ENCODE measurements around the gene KIT.

DNA sequence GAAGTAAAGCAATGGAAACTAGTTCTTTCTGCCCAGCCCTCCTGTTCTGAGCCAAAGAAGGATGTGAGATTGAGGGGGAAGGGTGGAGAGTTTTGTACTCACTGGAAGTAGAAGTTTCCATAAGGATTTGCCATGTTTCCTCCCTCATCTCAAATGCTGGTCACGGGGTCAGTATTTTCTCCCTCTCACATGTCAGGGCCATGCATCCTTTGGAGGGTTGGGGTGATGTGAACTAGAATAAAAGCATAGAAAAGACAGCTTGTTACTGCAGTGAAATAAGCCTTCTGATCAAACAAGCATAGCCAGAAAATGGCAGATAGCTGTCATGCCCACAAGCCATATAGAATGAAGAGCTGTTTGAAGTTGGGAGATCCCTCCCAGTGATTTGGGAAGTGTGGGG lies 79.7 kb downstream of the KIT start:
- TF ChIP-seq, protein P1, sequence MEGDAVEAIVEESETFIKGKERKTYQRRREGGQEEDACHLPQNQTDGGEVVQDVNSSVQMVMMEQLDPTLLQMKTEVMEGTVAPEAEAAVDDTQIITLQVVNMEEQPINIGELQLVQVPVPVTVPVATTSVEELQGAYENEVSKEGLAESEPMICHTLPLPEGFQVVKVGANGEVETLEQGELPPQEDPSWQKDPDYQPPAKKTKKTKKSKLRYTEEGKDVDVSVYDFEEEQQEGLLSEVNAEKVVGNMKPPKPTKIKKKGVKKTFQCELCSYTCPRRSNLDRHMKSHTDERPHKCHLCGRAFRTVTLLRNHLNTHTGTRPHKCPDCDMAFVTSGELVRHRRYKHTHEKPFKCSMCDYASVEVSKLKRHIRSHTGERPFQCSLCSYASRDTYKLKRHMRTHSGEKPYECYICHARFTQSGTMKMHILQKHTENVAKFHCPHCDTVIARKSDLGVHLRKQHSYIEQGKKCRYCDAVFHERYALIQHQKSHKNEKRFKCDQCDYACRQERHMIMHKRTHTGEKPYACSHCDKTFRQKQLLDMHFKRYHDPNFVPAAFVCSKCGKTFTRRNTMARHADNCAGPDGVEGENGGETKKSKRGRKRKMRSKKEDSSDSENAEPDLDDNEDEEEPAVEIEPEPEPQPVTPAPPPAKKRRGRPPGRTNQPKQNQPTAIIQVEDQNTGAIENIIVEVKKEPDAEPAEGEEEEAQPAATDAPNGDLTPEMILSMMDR (optimal IDR thresholded peaks at IDR 0.05 in 1 of 3, IDR thresholded peaks at IDR 0.05 in 1 of 3, conservative IDR thresholded peaks at IDR 0.05 in 1 of 3; ENCODE audit: extremely low read depth in 1 of 3, insufficient read depth in 2 of 3, low read length in 3 of 3): no peak
- TF ChIP-seq EZH2 (IDR thresholded peaks at IDR 0.05; ENCODE audit: low read length): no peak

Data from keratinocyte (primary cell).